ENCODE data around the gene PRKCB. TPM values are rescaled to one million over a fixed set of nuclear protein-coding genes. Genes with fewer than 3 reads are reported as not detected.
"Not testable (repeated sequence)": the region's sequence is repeated elsewhere in the genome, so short reads cannot be mapped to it uniquely, and the experiment has no call there.

The PRKCB gene
- polyA plus RNA-seq, 1 donor = 1.4 TPM

- no peak for DNase-seq
These were observed 174.2 kb downstream of the PRKCB start for GRCh38 chr16:24009955-24010354.

GRCh38 chr16:24010440-24011089, 174.8 kb downstream of the PRKCB start:
- peak; percentile 34 for DNase-seq

- no peak for DNase-seq
These were observed 175.5 kb downstream of the PRKCB start for GRCh38 chr16:24011237-24011636.

DNA sequence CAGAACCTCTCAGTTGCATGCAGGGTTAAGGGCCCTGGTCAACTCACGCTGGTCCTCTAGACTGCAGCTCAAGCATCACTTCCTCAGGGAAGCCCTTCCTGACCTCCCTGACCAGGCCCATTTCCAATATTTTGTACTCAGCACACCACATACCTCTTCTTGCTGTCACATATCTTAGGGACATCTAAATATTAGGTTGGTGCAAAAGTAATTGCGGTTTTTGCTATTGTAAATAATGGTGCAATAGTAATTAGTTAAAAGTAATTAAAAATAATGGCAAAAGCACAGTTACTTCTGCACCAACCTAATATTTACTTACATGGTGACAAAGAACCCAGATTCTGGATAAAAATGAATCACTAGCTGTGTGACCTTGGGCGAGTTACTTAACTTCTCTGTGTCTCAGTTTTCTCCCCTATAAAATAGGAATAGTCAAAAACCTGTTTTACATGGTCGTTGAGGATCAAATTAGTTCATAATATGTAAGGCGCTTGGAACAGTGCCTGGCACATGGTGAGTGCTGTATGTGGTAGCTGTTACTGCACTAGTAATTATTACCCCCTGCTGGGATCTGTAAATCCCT, 177.4 kb downstream of the PRKCB start:
- DNase-seq = no peak

DNA sequence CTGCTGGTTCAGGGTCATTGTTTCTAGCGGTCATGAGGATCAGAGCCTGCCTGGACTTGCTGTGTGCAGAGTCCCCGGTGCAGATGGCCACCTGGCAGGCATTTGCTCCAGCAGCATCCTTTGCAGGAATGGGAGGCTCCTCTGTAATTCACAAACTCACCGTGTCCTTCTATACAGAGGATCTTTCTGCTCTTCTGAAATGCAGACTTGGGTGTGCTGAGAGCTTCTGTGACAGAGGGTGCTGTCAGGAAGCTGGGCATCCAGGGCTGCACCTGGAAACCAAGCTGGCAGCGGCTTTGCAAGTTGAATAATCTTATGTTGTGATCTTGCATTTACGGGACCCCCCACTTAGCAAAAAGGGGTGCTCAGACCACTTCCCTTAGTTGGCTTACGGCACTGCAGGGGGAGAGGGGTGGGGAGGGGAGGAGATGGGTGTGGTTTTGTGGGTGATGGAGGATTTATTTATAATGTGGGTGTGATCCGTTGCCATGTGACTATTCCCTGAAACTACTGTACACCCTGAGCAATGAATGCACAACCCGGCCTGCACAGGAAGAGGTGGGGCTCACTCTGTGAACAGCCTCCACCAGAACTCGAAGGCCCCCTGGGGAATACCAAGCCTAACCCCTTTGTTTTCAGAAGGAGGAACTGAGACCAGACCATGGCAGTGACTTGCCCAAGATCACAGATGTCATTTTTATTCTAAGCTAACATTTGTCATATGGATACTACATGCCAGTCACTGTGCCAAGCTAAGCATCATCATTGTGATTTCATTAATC, 178.3 kb downstream of the PRKCB start:
- no peak for DNase-seq

DNA sequence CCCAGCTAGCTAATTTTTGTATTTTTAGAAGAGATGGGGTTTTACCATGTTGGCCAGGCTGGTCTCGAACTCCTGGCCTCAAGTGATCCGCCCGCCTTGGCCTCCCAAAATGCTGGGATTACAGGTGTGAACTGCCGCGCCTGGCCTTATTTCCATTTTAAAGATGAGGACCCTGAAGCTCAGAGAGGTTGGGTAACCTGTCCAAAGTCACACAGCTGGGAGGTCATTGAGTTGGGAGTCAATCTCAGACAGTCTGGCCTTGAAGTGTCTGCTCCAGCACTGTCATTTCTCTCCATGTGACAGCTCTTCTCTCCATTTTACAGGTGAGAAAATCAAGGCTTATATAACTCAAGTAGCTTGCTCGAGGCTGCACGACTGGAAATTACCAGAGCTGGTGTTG, 179.2 kb downstream of the PRKCB start:
- DNase-seq = not testable (repeated sequence)

DNA sequence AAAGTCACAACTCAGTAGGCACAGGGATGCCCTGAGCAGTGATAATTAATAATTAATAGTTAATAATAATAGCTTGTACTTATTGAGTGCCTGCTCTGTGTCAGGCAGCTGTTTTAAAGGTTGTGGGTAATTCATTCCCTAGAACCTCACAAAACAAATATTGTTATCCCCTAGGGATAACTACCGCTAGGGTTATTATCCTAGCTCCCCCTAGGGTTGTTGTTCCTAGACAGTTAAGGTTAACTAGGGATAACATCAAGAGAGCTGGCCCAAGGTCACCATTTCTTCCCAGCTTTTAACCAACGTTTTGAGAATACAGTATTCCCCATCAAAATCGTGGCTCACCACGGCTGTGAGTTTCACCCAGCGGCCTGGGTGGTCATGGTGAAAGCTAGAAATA, 180.1 kb downstream of the PRKCB start:
- no peak for DNase-seq

- no peak for DNase-seq
These were observed 182.7 kb downstream of the PRKCB start for GRCh38 chr16:24018485-24018884.

DNA sequence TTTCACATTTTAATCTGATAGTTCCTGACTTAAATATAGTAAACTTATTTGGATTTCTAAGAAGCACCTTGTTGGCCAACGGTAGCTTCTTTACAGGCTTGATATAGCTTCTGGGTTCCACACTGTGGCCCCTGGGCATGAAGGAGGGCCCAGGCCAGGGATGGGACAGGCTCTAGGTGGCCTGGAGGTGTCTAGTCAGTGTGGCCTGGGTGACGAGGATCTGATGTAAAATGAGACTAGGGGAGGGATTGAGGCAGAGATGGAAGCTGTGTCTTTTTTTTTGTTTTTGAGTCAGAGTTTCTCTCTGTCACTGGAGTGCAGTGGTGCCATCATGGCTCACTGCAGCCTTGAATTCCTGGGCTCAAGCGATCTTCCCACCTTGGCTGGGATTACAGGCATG, 187.0 kb downstream of the PRKCB start:
- no peak for DNase-seq

- no peak for DNase-seq
These were observed 187.8 kb downstream of the PRKCB start for GRCh38 chr16:24023621-24024020.

DNA sequence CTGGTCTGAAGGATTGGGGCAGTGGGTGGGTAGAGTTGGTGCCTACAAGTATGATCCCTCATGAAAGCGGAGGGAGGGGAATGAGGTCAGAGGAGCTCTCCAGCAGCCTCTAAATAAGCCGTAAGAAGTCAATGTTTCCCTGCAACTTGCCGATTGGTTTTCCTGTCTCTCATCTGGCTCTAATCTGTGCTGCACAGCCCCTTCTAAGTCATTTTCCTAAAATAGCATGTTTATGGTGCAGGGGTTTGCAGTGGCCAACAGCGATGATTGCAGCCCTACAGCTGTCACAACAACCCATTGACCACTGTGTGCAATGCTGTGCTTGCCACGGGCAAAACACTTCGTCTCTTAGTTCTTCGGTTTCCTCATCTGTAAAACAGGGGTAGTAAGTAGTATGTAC, 189.2 kb downstream of the PRKCB start:
- DNase-seq = no peak

- DNase-seq = no peak
These were observed 191.7 kb downstream of the PRKCB start for GRCh38 chr16:24027466-24027865.

- DNase-seq = not testable (repeated sequence)
These were observed 194.1 kb downstream of the PRKCB start for GRCh38 chr16:24029841-24030240.

GRCh38 chr16:24035127-24035842, 199.5 kb downstream of the PRKCB start:
- DNase-seq = no peak

GRCh38 chr16:24036038-24036543, 200.3 kb downstream of the PRKCB start:
- DNase-seq = no peak

DNA sequence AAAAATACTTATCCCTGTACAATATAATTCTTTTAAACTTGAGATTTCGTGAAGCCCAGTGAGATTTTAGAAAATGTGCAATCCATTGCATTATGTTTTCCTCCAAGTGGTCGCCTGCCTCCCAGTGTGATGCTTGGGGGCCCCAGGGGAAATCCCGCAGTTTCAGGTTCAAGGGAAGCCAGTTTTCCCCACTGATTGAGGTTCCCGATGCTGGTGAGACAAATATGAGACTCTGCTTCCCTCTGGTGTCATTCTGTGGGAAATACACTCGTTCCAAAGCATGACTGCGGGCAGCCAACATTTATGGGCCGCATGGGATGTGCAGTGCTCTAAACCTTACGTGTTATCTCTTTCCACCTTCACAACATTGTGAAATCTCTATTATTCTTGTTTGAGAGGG, 200.8 kb downstream of the PRKCB start:
- peak; percentile 6 for DNase-seq

- DNase-seq = no peak
These were observed 201.6 kb downstream of the PRKCB start for GRCh38 chr16:24037335-24037734.

DNA sequence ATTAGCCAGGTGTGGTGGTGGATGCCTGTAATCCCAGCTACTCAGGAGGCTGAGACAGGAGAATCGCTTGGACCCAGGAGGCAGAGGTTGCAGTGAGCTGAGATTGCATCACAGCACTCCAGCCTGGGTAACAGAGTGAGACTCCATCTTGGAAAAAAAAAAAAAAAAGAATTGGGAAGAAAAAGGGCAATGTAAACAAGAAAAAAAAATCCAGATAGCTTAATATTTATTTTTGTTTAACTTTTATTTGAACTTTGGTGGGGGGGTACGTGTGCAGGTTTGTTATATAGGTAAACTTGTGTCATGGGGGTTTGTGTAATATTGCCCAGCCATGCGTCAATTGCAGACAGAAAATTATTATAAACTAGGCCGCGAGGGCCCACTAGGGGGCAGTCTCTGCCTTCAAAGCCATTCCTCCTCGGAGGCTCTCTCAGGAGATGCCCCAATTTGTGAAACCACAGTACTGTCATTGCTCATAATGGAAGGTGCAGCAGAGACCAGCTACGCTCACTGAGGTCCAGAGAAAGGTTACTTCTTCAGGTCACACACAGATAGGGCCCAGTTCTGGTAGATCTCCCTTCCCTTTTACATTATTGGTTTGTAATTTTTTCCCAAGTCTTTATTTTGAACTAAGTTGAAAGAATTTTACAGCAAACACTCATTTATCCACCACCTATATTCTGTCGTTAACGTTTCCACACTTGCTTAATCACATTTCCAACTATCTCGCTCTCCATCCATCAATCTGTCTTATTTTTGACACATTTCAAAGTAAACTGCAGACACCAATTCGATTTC, 206.2 kb downstream of the PRKCB start:
- DNase-seq = no peak

- DNase-seq = no peak
These were observed 208.7 kb downstream of the PRKCB start for GRCh38 chr16:24044467-24044866.

GRCh38 chr16:24045641-24046040, 209.9 kb downstream of the PRKCB start:
- DNase-seq = no peak

DNA sequence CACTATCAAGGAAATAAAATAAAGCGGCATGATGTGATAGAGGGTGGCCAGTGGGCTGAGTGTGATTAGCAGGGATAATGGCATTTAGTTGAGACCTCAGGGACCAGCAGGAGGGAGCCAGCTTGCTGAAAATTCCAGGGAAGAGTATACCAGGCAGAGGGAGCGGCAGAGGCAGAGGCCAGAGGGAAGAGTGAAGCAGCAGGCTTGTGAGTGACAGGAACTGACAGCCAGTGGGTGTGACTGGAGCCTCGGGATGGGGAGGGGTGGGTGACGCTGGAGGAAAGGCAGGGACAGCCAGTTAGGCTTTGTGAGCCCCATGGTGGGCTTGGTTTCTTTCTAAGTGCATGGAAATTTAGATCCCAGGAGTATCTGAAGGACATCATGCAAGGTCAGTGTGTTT, 210.7 kb downstream of the PRKCB start:
- no peak for DNase-seq

DNA sequence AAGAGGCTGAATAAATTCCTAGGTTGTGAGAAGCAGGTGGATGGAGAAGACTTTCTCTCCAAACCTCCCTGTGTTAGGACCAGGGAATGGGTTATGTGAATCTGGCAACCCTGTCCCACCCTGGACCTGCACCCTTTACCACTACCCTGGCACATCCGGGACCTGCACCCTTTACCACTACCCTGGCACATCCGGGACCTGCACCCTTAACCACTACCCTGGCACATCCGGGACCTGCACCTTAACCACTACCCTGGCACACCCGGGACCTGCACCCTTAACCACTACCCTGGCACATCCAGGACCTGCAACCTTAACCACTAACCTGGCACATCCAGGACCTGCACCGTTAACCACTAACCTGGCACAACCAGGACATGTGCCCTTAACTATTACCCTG, 213.3 kb downstream of the PRKCB start:
- no peak for DNase-seq
